ENCODE measurements around the gene KRTAP5-4. TPM values are rescaled to one million over a fixed set of nuclear protein-coding genes. Genes with fewer than 3 reads are reported as not detected.

KRTAP5-4 gene
- total RNA-seq, 5 donors from 2014 or later (not counting 1 experiment from before 2014, with no cell fraction given) = not detected

GRCh38 chr11:1659506-1659905 lies 37.6 kb upstream of the KRTAP5-4 start:
- ChIA-PET CTCF (no interaction called here), POLR2A (no interaction called here)
- Mint-ChIP-seq H3K9me3 (no peaks in the 10 kb centered on the region), H3K4me3 (peak overlapping the region in 1 of 3 donors; percentile 53), H3K4me1 (peaks cover 6 to 24% (median 19%) of the 10 kb centered on the region in 3 donors), H3K27ac (peak overlapping the region in 1 of 2 donors; percentile 10), H3K36me3 (no peaks in the 10 kb centered on the region), H3K27me3 (peaks cover 14 to 53% of the 10 kb centered on the region in 2 donors)
- Histone ChIP-seq H3K4me3 (ENCODE audit: control insufficient read depth in 1 of 2, extremely low read depth in 1 of 2, low read length in 1 of 2) (no peak overlapping the region), H3K4me1 (ENCODE audit: control insufficient read depth in 1 of 2, extremely low read depth in 1 of 2, insufficient read depth in 2 of 2, low read length in 2 of 2) (peaks cover 8 to 34% of the 10 kb centered on the region in 2 experiments), H3K9me3 (no peaks in the 10 kb centered on the region), H3K27me3 (replicated peaks in 1 of 2; ENCODE audit: control insufficient read depth in 2 of 2, extremely low read depth in 1 of 2, insufficient read depth in 2 of 2, low read length in 1 of 2) (peaks cover 0 to 59% of the 10 kb centered on the region in 2 experiments), H3K36me3 (ENCODE audit: control insufficient read depth in 2 of 2, extremely low read depth in 1 of 2, insufficient read depth in 1 of 2, low read length in 1 of 2) (no peaks in the 10 kb centered on the region), H3K27ac (ENCODE audit: low read length) (no peak overlapping the region)
- DNase-seq (peak in 3 of 35 experiments; percentile 15 to 25 (median 25)), ATAC-seq (replicated peaks in 1 of 4) (peak in 2 of 4 experiments; percentile 33 to 39)
- no CpG with 5 or more reads among the region's 14 CpGs for WGBS (ENCODE audit: insufficient coverage)

GRCh38 chr11:1656670-1657069 lies 34.7 kb upstream of the KRTAP5-4 start:
- Histone ChIP-seq H3K4me3 (ENCODE audit: control insufficient read depth in 1 of 2, extremely low read depth in 1 of 2, low read length in 1 of 2) (no peak overlapping the region), H3K9me3 (no peaks in the 10 kb centered on the region), H3K27me3 (replicated peaks in 1 of 2; ENCODE audit: control insufficient read depth in 2 of 2, extremely low read depth in 1 of 2, insufficient read depth in 2 of 2, low read length in 1 of 2) (peaks cover 0 to 79% of the 10 kb centered on the region in 2 experiments), H3K4me1 (ENCODE audit: control insufficient read depth in 1 of 2, extremely low read depth in 1 of 2, insufficient read depth in 2 of 2, low read length in 2 of 2) (peaks cover 8 to 31% of the 10 kb centered on the region in 2 experiments), H3K36me3 (ENCODE audit: control insufficient read depth in 2 of 2, extremely low read depth in 1 of 2, insufficient read depth in 1 of 2, low read length in 1 of 2) (no peaks in the 10 kb centered on the region), H3K27ac (ENCODE audit: low read length) (no peak overlapping the region)
- H3K4me3 Mint-ChIP-seq = no peak overlapping the region
- WGBS (ENCODE audit: insufficient coverage) = 79% methylated on average over 5 of the region's 7 CpGs
- POLR2A ChIA-PET = no interaction called here
- no peak for DNase-seq
- H3K27me3 Mint-ChIP-seq = peaks cover 21 to 57% of the 10 kb centered on the region in 2 donors
- H3K9me3 Mint-ChIP-seq = no peaks in the 10 kb centered on the region
- peaks cover 6 to 18% (median 15%) of the 10 kb centered on the region in 3 donors for H3K4me1 Mint-ChIP-seq
- CTCF ChIA-PET = no interaction called here
- H3K27ac Mint-ChIP-seq = no peak overlapping the region
- no peak for ATAC-seq (replicated peaks in 1 of 4)
- H3K36me3 Mint-ChIP-seq = no peaks in the 10 kb centered on the region

- H3K4me3 ChIP-seq (ENCODE audit: control insufficient read depth in 1 of 2, extremely low read depth in 1 of 2, low read length in 1 of 2) = no peak overlapping the region
- CTCF ChIA-PET = no interaction called here
- no peaks in the 10 kb centered on the region for H3K36me3 ChIP-seq (ENCODE audit: control insufficient read depth in 2 of 2, extremely low read depth in 1 of 2, insufficient read depth in 1 of 2, low read length in 1 of 2)
- H3K27me3 ChIP-seq (replicated peaks in 1 of 2; ENCODE audit: control insufficient read depth in 2 of 2, extremely low read depth in 1 of 2, insufficient read depth in 2 of 2, low read length in 1 of 2) = peaks cover 0 to 75% of the 10 kb centered on the region in 2 experiments
- 72% methylated on average over 5 of the region's 9 CpGs for WGBS (ENCODE audit: insufficient coverage)
- no peaks in the 10 kb centered on the region for H3K9me3 Mint-ChIP-seq
- no peak overlapping the region for H3K4me3 Mint-ChIP-seq
- H3K27ac ChIP-seq (ENCODE audit: low read length) = no peak overlapping the region
- no peak for ATAC-seq (replicated peaks in 1 of 4)
- peaks cover 8 to 26% of the 10 kb centered on the region in 2 experiments for H3K4me1 ChIP-seq (ENCODE audit: control insufficient read depth in 1 of 2, extremely low read depth in 1 of 2, insufficient read depth in 2 of 2, low read length in 2 of 2)
- peaks cover 6 to 18% (median 14%) of the 10 kb centered on the region in 3 donors for H3K4me1 Mint-ChIP-seq
- no peaks in the 10 kb centered on the region for H3K9me3 ChIP-seq
- no peaks in the 10 kb centered on the region for H3K36me3 Mint-ChIP-seq
- no peak overlapping the region for H3K27ac Mint-ChIP-seq
- H3K27me3 Mint-ChIP-seq = peaks cover 21 to 57% of the 10 kb centered on the region in 2 donors
- DNase-seq = no peak
- POLR2A ChIA-PET = no interaction called here
These were observed 34.1 kb upstream of the KRTAP5-4 start for GRCh38 chr11:1656061-1656441.

GRCh38 chr11:1655168-1656060 lies 33.5 kb upstream of the KRTAP5-4 start:
- Histone ChIP-seq H3K4me1 (ENCODE audit: control insufficient read depth in 1 of 2, extremely low read depth in 1 of 2, insufficient read depth in 2 of 2, low read length in 2 of 2) (peaks cover 8 to 22% of the 10 kb centered on the region in 2 experiments), H3K4me3 (ENCODE audit: control insufficient read depth in 1 of 2, extremely low read depth in 1 of 2, low read length in 1 of 2) (no peak overlapping the region), H3K9me3 (no peaks in the 10 kb centered on the region), H3K27me3 (replicated peaks in 1 of 2; ENCODE audit: control insufficient read depth in 2 of 2, extremely low read depth in 1 of 2, insufficient read depth in 2 of 2, low read length in 1 of 2) (peaks cover 0 to 71% of the 10 kb centered on the region in 2 experiments), H3K36me3 (ENCODE audit: control insufficient read depth in 2 of 2, extremely low read depth in 1 of 2, insufficient read depth in 1 of 2, low read length in 1 of 2) (no peaks in the 10 kb centered on the region), H3K27ac (ENCODE audit: low read length) (no peak overlapping the region)
- ATAC-seq (replicated peaks in 1 of 4) = no peak
- H3K27me3 Mint-ChIP-seq = peaks cover 19 to 55% of the 10 kb centered on the region in 2 donors
- WGBS (ENCODE audit: insufficient coverage) = 83% methylated on average over 19 of the region's 26 CpGs
- H3K36me3 Mint-ChIP-seq = no peaks in the 10 kb centered on the region
- no peaks in the 10 kb centered on the region for H3K9me3 Mint-ChIP-seq
- DNase-seq = no peak
- ChIA-PET POLR2A (no interaction called here), CTCF (no interaction called here)
- H3K4me3 Mint-ChIP-seq = no peak overlapping the region
- H3K27ac Mint-ChIP-seq = no peak overlapping the region
- H3K4me1 Mint-ChIP-seq = peaks cover 6 to 16% (median 14%) of the 10 kb centered on the region in 3 donors

GRCh38 chr11:1654388-1655167 lies 32.6 kb upstream of the KRTAP5-4 start:
- Histone ChIP-seq H3K4me3 (ENCODE audit: control insufficient read depth in 1 of 2, extremely low read depth in 1 of 2, low read length in 1 of 2) (no peak overlapping the region), H3K27ac (ENCODE audit: low read length) (no peak overlapping the region), H3K27me3 (replicated peaks in 1 of 2; ENCODE audit: control insufficient read depth in 2 of 2, extremely low read depth in 1 of 2, insufficient read depth in 2 of 2, low read length in 1 of 2) (peaks cover 0 to 65% of the 10 kb centered on the region in 2 experiments), H3K9me3 (no peaks in the 10 kb centered on the region), H3K4me1 (ENCODE audit: control insufficient read depth in 1 of 2, extremely low read depth in 1 of 2, insufficient read depth in 2 of 2, low read length in 2 of 2) (peaks cover 4 to 14% of the 10 kb centered on the region in 2 experiments), H3K36me3 (ENCODE audit: control insufficient read depth in 2 of 2, extremely low read depth in 1 of 2, insufficient read depth in 1 of 2, low read length in 1 of 2) (no peaks in the 10 kb centered on the region)
- Mint-ChIP-seq H3K27ac (no peak overlapping the region), H3K36me3 (no peaks in the 10 kb centered on the region), H3K9me3 (no peaks in the 10 kb centered on the region), H3K4me1 (peaks cover 5 to 7% (median 6%) of the 10 kb centered on the region in 3 donors), H3K4me3 (no peak overlapping the region), H3K27me3 (peaks cover 11 to 46% of the 10 kb centered on the region in 2 donors)
- CTCF ChIA-PET = no interaction called here
- DNase-seq (no peak), ATAC-seq (replicated peaks in 1 of 4) (no peak)
- WGBS (ENCODE audit: insufficient coverage) = 63% methylated on average over 11 of the region's 21 CpGs
- POLR2A ChIA-PET = no interaction called here

Data from T-cell (primary cell).